AG04450 (cell line): ENCODE data around the gene NPR1. TPM values are rescaled to one million over a fixed set of nuclear protein-coding genes. Genes with fewer than 3 reads are reported as not detected.

Source experiments
- CTCF ChIA-PET: fragments of 300-600, 350-600 bp; formaldehyde crosslinking; extraction: SDS; loops from one replicate; lab custom pipeline; 2022; ENCODE audit warnings: antibody characterized with exemption, inconsistent platforms; lab: Charles Lee
- POLR2A ChIA-PET: fragments of 350-600 bp; formaldehyde crosslinking; extraction: SDS; loops from one replicate; lab custom pipeline; 2021; ENCODE audit warnings: antibody characterized with exemption, inconsistent platforms; lab: Yijun Ruan, JAX
- DNase-seq: peaks from one replicate; pipeline ENCODE4 v3.0.0-alpha.2; 2011; ENCODE audit warnings: low read depth, low spot score
- H3K27ac ChIP-seq: one replicate; pipeline ENCODE4 v1.5.1; 2012; ENCODE audit warnings: low read depth, low read length, control low read depth
- H3K27me3 ChIP-seq: one replicate; pipeline ENCODE4 v1.6.0; 2012; ENCODE audit warnings: low read length; ENCODE audit not compliant: control insufficient read depth, insufficient read depth
- H3K4me3 ChIP-seq: 2 replicates; pipeline ENCODE4 v1.5.1; 2011; ENCODE audit warnings: mild to moderate bottlenecking, low read depth, low read length, control low read depth
- H3K9me3 ChIP-seq: 2 replicates; pipeline ENCODE4 v1.5.1; 2012; ENCODE audit warnings: low read length; ENCODE audit not compliant: control insufficient read depth, insufficient read depth
- polyA plus RNA-seq: library from polyadenylated mRNA; depleted of rRNA; stranded (reverse); fragments of >200 nt; gene quantifications from 2 replicates; pipeline ENCODE4 v1.2.3, GENCODE V29; 2011
- TF ChIP-seq, protein P1 (sequence below): IDR thresholded peaks from 2 replicates; pipeline ENCODE4 v1.5.1; 2011; ENCODE audit warnings: low read depth, low read length, control low read depth, inconsistent platforms

NPR1 gene
- polyA plus RNA-seq, 1 experiment, result 0.02 TPM

DNA sequence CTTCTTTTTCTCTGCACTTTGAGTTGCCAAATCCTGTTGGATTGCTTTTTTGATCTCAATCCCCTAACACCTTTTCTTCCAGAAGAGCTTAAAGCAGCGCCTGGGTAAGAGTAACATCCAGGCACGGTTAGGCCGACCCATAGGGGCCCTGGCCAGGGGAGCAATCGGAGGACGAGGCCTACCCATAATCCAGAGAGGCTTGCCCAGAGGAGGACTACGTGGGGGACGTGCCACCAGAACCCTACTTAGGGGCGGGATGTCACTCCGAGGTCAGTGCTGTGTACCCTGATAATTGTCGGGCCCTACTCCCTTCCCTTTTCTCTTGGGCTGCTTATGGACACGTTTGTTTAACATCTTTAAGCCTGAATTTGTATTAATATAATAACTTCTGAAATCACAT, 36.3 kb upstream of the NPR1 start:
- no peak for DNase-seq
- ChIA-PET CTCF (no interaction called here), POLR2A (interaction anchor here (2.6 kb wide), 1 partner anchor 8 kb away, joined by 13 read pairs; the partner anchor contains the start of gene CHTOP)
- Histone ChIP-seq H3K27ac (no peak overlapping the region), H3K27me3 (no peaks in the 10 kb centered on the region), H3K4me3 (no peak overlapping the region), H3K9me3 (no peaks in the 10 kb centered on the region)
- TF ChIP-seq, protein P1, sequence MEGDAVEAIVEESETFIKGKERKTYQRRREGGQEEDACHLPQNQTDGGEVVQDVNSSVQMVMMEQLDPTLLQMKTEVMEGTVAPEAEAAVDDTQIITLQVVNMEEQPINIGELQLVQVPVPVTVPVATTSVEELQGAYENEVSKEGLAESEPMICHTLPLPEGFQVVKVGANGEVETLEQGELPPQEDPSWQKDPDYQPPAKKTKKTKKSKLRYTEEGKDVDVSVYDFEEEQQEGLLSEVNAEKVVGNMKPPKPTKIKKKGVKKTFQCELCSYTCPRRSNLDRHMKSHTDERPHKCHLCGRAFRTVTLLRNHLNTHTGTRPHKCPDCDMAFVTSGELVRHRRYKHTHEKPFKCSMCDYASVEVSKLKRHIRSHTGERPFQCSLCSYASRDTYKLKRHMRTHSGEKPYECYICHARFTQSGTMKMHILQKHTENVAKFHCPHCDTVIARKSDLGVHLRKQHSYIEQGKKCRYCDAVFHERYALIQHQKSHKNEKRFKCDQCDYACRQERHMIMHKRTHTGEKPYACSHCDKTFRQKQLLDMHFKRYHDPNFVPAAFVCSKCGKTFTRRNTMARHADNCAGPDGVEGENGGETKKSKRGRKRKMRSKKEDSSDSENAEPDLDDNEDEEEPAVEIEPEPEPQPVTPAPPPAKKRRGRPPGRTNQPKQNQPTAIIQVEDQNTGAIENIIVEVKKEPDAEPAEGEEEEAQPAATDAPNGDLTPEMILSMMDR, result no peak

DNA sequence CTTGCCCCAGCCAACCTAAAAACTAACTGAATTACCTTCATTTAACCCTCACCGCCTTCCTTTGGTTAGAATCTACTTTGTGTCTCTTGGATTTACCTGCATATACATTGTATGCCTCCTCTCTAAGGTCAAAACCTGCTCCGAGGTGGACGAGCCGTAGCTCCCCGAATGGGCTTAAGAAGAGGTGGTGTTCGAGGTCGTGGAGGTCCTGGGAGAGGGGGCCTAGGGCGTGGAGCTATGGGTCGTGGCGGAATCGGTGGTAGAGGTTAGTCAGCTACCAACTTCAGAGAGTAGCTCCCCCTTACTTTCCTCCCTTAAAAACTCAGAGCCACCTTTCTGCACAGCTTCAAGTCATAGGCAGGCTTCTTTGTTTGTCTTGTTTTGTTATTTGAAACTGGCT, 35.4 kb upstream of the NPR1 start:
- POLR2A ChIA-PET, result interaction anchor here (1.0 to 2.6 kb wide), 3 partner anchors 9 to 348 kb away, joined by 3 to 13 read pairs (median 3); partner anchors contain the start of genes CHTOP, RPS27 and S100A16
- no peak overlapping the region for H3K4me3 ChIP-seq
- no peaks in the 10 kb centered on the region for H3K27me3 ChIP-seq
- CTCF ChIA-PET, result interaction anchor here (1.7 to 2.0 kb wide), 3 partner anchors 16 to 133 kb away, joined by 6 to 12 read pairs (median 10); partner anchors contain the start of gene S100A13
- H3K9me3 ChIP-seq, result no peaks in the 10 kb centered on the region
- TF ChIP-seq, protein P1, result no peak
- no peak for DNase-seq
- H3K27ac ChIP-seq, result no peak overlapping the region

DNA sequence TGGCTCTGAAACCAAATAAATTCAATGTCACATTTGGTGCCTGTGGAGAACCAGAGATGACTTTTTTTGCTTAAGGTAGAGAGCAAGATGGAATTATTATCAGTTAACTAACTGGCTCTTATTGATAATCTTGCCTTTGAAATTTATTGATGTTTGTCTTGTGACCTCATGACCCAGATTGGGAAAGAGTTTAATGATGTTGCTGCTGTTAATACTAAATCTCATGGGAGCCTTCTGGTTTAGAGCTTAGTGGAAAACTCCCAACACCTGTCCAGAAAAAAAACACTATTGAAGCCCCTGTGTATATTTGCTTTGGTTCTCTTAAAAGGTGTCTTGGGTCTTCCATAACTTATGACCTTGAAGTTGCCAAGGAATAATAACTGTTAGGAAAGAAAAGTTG, 34.7 kb upstream of the NPR1 start:
- Histone ChIP-seq H3K27ac (no peak overlapping the region), H3K4me3 (no peak overlapping the region), H3K27me3 (no peaks in the 10 kb centered on the region), H3K9me3 (no peaks in the 10 kb centered on the region)
- POLR2A ChIA-PET, result interaction anchor here (1.0 to 2.6 kb wide), 5 partner anchors 10 to 347 kb away, joined by 3 to 13 read pairs (median 4); partner anchors contain the start of genes CHTOP, RPS27, S100A13 and S100A16
- TF ChIP-seq, protein P1, result no peak
- no peak for DNase-seq
- CTCF ChIA-PET, result interaction anchor here (1.7 to 2.0 kb wide), 3 partner anchors 16 to 133 kb away, joined by 6 to 12 read pairs (median 10); partner anchors contain the start of gene S100A13

DNA sequence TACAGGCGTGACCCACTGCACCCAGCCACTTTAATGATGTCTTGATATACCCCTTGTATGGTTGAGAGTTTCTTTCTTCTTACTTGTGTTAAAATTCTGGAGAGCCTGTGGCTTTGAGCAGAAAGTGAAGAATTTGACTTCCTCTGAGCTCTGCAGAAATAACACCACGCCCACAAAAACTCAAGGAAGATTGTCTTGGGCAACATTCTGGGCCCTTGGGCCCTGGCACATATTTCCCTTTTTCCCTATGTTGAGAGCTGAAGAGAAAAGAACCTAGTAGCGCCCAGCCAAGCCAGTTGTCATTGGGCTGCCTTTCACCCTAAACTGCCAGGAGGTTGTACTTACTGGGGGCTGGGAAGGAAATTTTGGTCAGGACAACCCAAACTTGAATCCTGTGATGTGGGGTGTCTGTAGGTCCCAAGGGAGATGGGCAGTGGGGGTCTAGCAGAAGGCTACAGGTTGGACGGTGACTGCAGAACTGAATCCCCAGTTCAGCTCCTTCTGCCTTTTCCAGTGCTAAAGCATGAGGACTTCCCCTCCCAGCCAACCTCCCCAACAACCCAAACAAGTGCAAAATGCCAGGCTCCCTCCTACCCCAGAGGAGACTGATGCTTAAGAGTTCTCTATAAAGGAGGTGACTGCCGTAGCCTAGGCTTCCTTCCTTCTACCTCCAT, 31.7 kb upstream of the NPR1 start:
- Histone ChIP-seq H3K27me3 (no peaks in the 10 kb centered on the region), H3K27ac (no peak overlapping the region), H3K9me3 (no peaks in the 10 kb centered on the region), H3K4me3 (no peak overlapping the region)
- ChIA-PET POLR2A (interaction anchor here (2.1 to 2.7 kb wide), 2 partner anchors 13 to 20 kb away, joined by 8 to 14 read pairs; partner anchors contain the start of genes CHTOP and S100A13), CTCF (interaction anchor here (1.4 kb wide), 1 partner anchor 19 kb away, joined by 6 read pairs; the partner anchor contains the start of gene S100A13)
- TF ChIP-seq, protein P1, result no peak
- DNase-seq, result no peak

DNA sequence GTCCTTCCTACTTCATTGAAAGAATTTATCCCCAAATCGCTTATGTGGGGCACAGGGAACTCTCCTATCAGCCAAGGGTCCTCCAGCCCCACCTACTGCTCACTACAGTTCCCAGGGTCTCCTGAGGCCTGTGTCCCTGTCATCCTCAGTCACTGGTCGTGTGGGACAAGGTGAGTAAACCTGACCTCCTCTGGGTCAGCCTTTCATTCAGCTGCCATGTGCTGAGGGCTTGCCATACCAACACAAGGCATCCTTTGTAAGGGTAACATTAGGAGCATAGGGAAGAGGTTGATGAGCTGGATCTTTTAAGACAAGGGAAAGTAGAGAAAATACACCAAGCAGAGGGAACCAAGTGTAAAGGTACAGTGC, 31.2 kb upstream of the NPR1 start:
- Histone ChIP-seq H3K9me3 (no peaks in the 10 kb centered on the region), H3K27me3 (no peaks in the 10 kb centered on the region), H3K27ac (no peak overlapping the region), H3K4me3 (no peak overlapping the region)
- ChIA-PET POLR2A (interaction anchor here (0.6 to 2.7 kb wide), 3 partner anchors 9 to 20 kb away, joined by 3 to 14 read pairs (median 8); partner anchors contain the start of genes CHTOP and S100A13), CTCF (interaction anchor here (0.6 to 1.4 kb wide), 2 partner anchors 20 to 76 kb away, joined by 3 to 6 read pairs; partner anchors contain the start of gene S100A13)
- DNase-seq, result no peak
- TF ChIP-seq, protein P1, result no peak
